IMR-90 (cell line): ENCODE measurements around the gene ZNF556. TPM values are rescaled to one million over a fixed set of nuclear protein-coding genes. Genes with fewer than 3 reads are reported as not detected.

Experiments used
- ATAC-seq: fragments of 200-7000 bp; cut with Tn5 transposase; 2 replicates; pipeline ENCODE4 v1.9.1; 2020; ENCODE audit warnings: low read depth, mild to moderate bottlenecking, moderate library complexity
- BruUV-seq: library from RNA; stranded (reverse); fragments of 400-500 nt; replicated peaks from 2 replicates; lab custom pipeline; 2021; lab: Mats Ljungman, UMichigan
- CTCF ChIA-PET: fragments of 300-600 bp; formaldehyde crosslinking; extraction: SDS; loops from one replicate; lab custom pipeline; 2021; ENCODE audit warnings: antibody characterized with exemption; lab: Yijun Ruan, JAX
- POLR2A ChIA-PET: fragments of 300-600 bp; sonication (Branson Sonifier 250); formaldehyde crosslinking; loops from one replicate; lab custom pipeline; 2022; ENCODE audit warnings: antibody characterized with exemption; ENCODE audit not compliant: unreplicated experiment; lab: Charles Lee
- DNase-seq: peaks from one replicate; pipeline ENCODE4 v3.0.0; 2013
- H2AFZ ChIP-seq: replicated peaks from 2 replicates; pipeline ENCODE3; 2013; ENCODE audit warnings: low read length, mild to moderate bottlenecking; ENCODE audit not compliant: poor library complexity
- H2AK5ac ChIP-seq: 2 replicates; pipeline ENCODE4 v1.6.1; 2013; ENCODE audit warnings: low read depth, low read length, inconsistent platforms
- H2AK9ac ChIP-seq: replicated peaks from 2 replicates; pipeline ENCODE3; 2013; ENCODE audit warnings: mild to moderate bottlenecking, low read depth, low read length, moderate library complexity; ENCODE audit not compliant: poor library complexity
- H2BK120ac ChIP-seq: 2 replicates; pipeline ENCODE4 v1.6.1; 2013; ENCODE audit warnings: low read depth, low read length, inconsistent platforms
- H2BK15ac ChIP-seq: 3 replicates; pipeline ENCODE4 v1.6.1; 2013; ENCODE audit warnings: low read depth, low read length, inconsistent platforms
- H2BK20ac ChIP-seq: 2 replicates; pipeline ENCODE4 v1.6.1; 2013; ENCODE audit warnings: low read depth, mild to moderate bottlenecking, inconsistent platforms, low read length, moderate library complexity
- H2BK5ac ChIP-seq: 2 replicates; pipeline ENCODE4 v1.6.1; 2013; ENCODE audit warnings: mild to moderate bottlenecking, low read depth, low read length, inconsistent platforms; ENCODE audit not compliant: poor library complexity, severe bottlenecking
- H3K14ac ChIP-seq: replicated peaks from 2 replicates; pipeline ENCODE4 v1.6.1; 2013; ENCODE audit warnings: low read depth, low read length, inconsistent platforms
- H3K18ac ChIP-seq: 2 replicates; pipeline ENCODE4 v1.6.1; 2013; ENCODE audit warnings: low read depth, low read length, control low read depth
- H3K23ac ChIP-seq: 2 replicates; pipeline ENCODE4 v1.6.1; 2013; ENCODE audit warnings: low read depth, low read length, inconsistent platforms
- H3K27ac ChIP-seq: 2 replicates; pipeline ENCODE4 v1.5.1; 2013; ENCODE audit warnings: mild to moderate bottlenecking, control low read depth, low read length; ENCODE audit not compliant: insufficient read depth
- H3K27me3 ChIP-seq: 2 replicates; pipeline ENCODE4 v1.6.1; 2013; ENCODE audit warnings: low read length; ENCODE audit not compliant: control insufficient read depth, insufficient read depth
- H3K36me3 ChIP-seq: 2 replicates; pipeline ENCODE4 v1.6.1; 2013; ENCODE audit warnings: low read length, mixed read lengths; ENCODE audit not compliant: control insufficient read depth, insufficient read depth
- H3K4ac ChIP-seq: 2 replicates; pipeline ENCODE4 v1.6.1; 2013; ENCODE audit warnings: low read depth, low read length, inconsistent platforms
- H3K4me1 ChIP-seq: 2 replicates; pipeline ENCODE4 v1.6.1; 2013; ENCODE audit warnings: low read length, mixed read lengths; ENCODE audit not compliant: control insufficient read depth, insufficient read depth
- H3K4me2 ChIP-seq: 2 replicates; pipeline ENCODE4 v1.6.1; 2013; ENCODE audit warnings: low read depth, mild to moderate bottlenecking, control low read depth, low read length, moderate library complexity
- H3K4me3 ChIP-seq: 2 replicates; pipeline ENCODE4 v1.5.1; 2013; ENCODE audit warnings: low read depth, mild to moderate bottlenecking, control low read depth, low read length, moderate library complexity; ENCODE audit not compliant: insufficient read depth
- H3K56ac ChIP-seq: 2 replicates; pipeline ENCODE4 v1.6.1; 2013; ENCODE audit warnings: low read length, inconsistent platforms; ENCODE audit not compliant: insufficient read depth; ENCODE audit errors: extremely low read depth
- H3K79me1 ChIP-seq, 2 experiments: 2 replicates each; pipeline ENCODE4 v1.6.1; 2013; ENCODE audit warnings: low read length in 2 of 2, inconsistent platforms in 1 of 2, low read depth in 1 of 2
- H3K9ac ChIP-seq: 2 replicates; pipeline ENCODE4 v1.6.1; 2013; ENCODE audit warnings: low read depth, low read length, control low read depth
- H3K9me1 ChIP-seq: 2 replicates; pipeline ENCODE4 v1.6.1; 2013; ENCODE audit warnings: low read length, inconsistent platforms; ENCODE audit not compliant: insufficient read depth
- H3K9me3 ChIP-seq: 2 replicates; pipeline ENCODE4 v1.6.1; 2013; ENCODE audit warnings: low read length; ENCODE audit not compliant: control insufficient read depth, insufficient read depth
- H4K20me1 ChIP-seq: 2 replicates; pipeline ENCODE4 v1.6.1; 2013; ENCODE audit warnings: low read length, inconsistent platforms; ENCODE audit not compliant: insufficient read depth
- H4K5ac ChIP-seq: 2 replicates; pipeline ENCODE4 v1.6.1; 2013; ENCODE audit warnings: mild to moderate bottlenecking, low read depth, low read length, control low read depth
- H4K8ac ChIP-seq, 2 experiments: 2 replicates each; pipeline ENCODE4 v1.6.1; 2013; ENCODE audit warnings: low read depth in 2 of 2, low read length in 2 of 2, control low read depth in 1 of 2, inconsistent platforms in 1 of 2
- H4K91ac ChIP-seq: 2 replicates; pipeline ENCODE4 v1.6.1; 2013; ENCODE audit warnings: low read depth, low read length, inconsistent platforms; ENCODE audit not compliant: insufficient read depth
- BHLHE40 ChIP-seq: fragments of 150-350 bp; IDR thresholded peaks from 2 replicates; pipeline ENCODE4 v1.6.1; 2016; ENCODE audit warnings: mild to moderate bottlenecking, low read depth, low read length
- CEBPB ChIP-seq: IDR thresholded peaks from 2 replicates; pipeline ENCODE4 v1.6.1; 2012; ENCODE audit warnings: low read depth, low read length, improper control_type of control experiment
- FOS ChIP-seq: fragments of 150-350 bp; IDR thresholded peaks from 2 replicates; pipeline ENCODE4 v1.6.1; 2016; ENCODE audit warnings: low read depth, low read length
- MAFK ChIP-seq: IDR thresholded peaks from 2 replicates; pipeline ENCODE4 v1.6.1; 2012; ENCODE audit warnings: low read depth, low read length, improper control_type of control experiment
- MXI1 ChIP-seq: IDR thresholded peaks from 2 replicates; pipeline ENCODE4 v1.6.1; 2012; ENCODE audit warnings: low read depth, mild to moderate bottlenecking, low read length, moderate library complexity, borderline replicate concordance
- NFE2L2 ChIP-seq: fragments of 150-350 bp; IDR thresholded peaks from 2 replicates; pipeline ENCODE4 v1.6.1; 2016; ENCODE audit warnings: low read depth, mild to moderate bottlenecking, low read length
- POLR2A ChIP-seq: IDR thresholded peaks from 2 replicates; pipeline ENCODE4 v1.6.1; 2012; ENCODE audit warnings: mild to moderate bottlenecking, low read depth, low read length
- RAD21 ChIP-seq: IDR thresholded peaks from 2 replicates; pipeline ENCODE4 v1.6.1; 2012; ENCODE audit warnings: low read length, improper control_type of control experiment
- RCOR1 ChIP-seq: IDR thresholded peaks from 2 replicates; pipeline ENCODE4 v1.6.1; 2012; ENCODE audit warnings: mild to moderate bottlenecking, low read length, improper control_type of control experiment; ENCODE audit not compliant: insufficient replicate concordance
- RFX5 ChIP-seq: IDR thresholded peaks from 2 replicates; pipeline ENCODE4 v1.8.0; 2012; ENCODE audit warnings: low read depth, mild to moderate bottlenecking, low read length, moderate library complexity
- WGBS, 2 experiments: methylation state at CpG; one replicate each; pipeline versions ENCODE4 v1.1.5 to v1.1.7; 2013; ENCODE audit warnings: missing lambda C conversion rate in 2 of 2; ENCODE audit not compliant: insufficient read length in 1 of 2; ENCODE audit errors: extremely low coverage in 2 of 2; 5-methylcytosine and 5-hydroxymethylcytosine counted together
- dilution Hi-C: fragments of 300-500 bp; cut with HindIII; formaldehyde crosslinking; loops from one replicate; pipeline ENCODE4 v1.14.3; 2018; ENCODE audit warnings: low sequenced_read_pairs; ENCODE audit not compliant: unreplicated experiment
- in situ Hi-C: fragments of 300-500 bp; cut with MboI; formaldehyde crosslinking; loops from 3 replicates; pipeline ENCODE4 v1.14.3; 2019; ENCODE audit warnings: low sequenced_read_pairs, inconsistent platforms, mixed read lengths
- intact Hi-C: fragments of 100-400 bp; cut with micrococcal nuclease; formaldehyde crosslinking; loops from 2 replicates; pipeline ENCODE4 v1.10.0; 2022
- polyA plus RNA-seq, 3 experiments: library from polyadenylated mRNA; depleted of rRNA; stranded (reverse); fragments of >200 nt; gene quantifications; 2 replicates each; pipeline ENCODE4 v1.2.3, GENCODE V29; 2012; ENCODE audit warnings: low replicate concordance in 1 of 3
- total RNA-seq: library from RNA; depleted of rRNA; stranded (reverse); fragments of >200 nt; gene quantifications from 2 replicates; pipeline ENCODE4 v1.2.3, GENCODE V29; 2012
- TF ChIP-seq, protein P1 (sequence below): fragments of 150-350 bp; IDR thresholded peaks from 2 replicates; pipeline ENCODE4 v1.6.1; 2016; ENCODE audit warnings: low read depth, mild to moderate bottlenecking, low read length, moderate library complexity, borderline replicate concordance
- TF ChIP-seq, protein P2 (sequence below): fragments of 150-350 bp; IDR thresholded peaks from 2 replicates; pipeline ENCODE4 v1.6.1; 2017; ENCODE audit warnings: mild to moderate bottlenecking, antibody characterized with exemption, low read length, low read depth
- TF ChIP-seq, protein P3 (sequence below): conservative IDR thresholded peaks from 2 replicates; pipeline ENCODE4 v1.5.1; 2012; ENCODE audit warnings: mild to moderate bottlenecking, low read depth, low read length, improper control_type of control experiment

ZNF556 gene
- total and polyA plus RNA-seq, 2 of the 4 experiments (the other 2 are of a cell fraction) = not detected

DNA sequence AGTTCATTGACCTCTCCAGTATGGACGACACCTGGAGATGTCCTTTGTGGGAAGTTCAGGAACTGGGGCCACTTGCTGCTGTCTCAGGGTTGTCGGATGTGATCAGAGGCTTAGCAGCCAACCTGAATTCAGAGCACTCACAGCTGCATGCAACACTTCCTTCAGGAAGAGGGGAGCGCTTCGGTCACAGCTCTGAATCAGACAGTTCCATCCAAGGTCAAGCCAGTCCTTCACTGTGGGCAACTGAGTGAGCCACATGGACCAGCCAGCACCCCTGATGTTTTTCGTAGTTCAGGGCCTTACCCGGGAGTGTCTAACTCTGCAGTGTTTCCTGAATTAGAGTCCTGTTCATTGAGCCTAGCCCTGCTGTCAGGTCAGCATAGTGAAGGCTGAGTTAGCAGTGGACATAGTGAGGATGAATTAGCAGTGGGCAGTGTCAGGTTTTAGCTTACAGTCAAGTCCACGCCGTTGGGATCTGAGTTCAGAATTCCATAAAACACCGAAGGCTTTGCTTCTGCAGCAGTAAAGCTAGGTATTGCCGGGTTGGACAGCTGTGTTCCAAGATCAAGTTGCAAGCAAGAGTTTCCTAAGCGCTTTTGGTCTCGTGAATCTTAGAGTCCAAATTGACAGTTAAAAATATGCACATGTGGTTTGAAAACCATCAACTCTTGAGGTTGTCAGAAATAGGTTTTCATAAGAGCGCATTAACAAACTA lies 20.8 kb upstream of the ZNF556 start:
- H3K4me1 ChIP-seq = peaks cover 5% of the 10 kb centered on the region
- H3K9me3 ChIP-seq = peaks cover 52% of the 10 kb centered on the region
- 93% methylated on average over 9 of the region's 13 CpGs; no CpG with 5 or more reads in 1 of the 2 experiments for WGBS, 2 experiments
- no peak overlapping the region for H4K91ac ChIP-seq
- ChIA-PET CTCF (no interaction called here), POLR2A (interaction anchor here (0.6 kb wide), 1 partner anchor 22 kb away, joined by 3 read pairs; no protein-coding TSS in a partner anchor)
- no peak for ATAC-seq
- in situ Hi-C loops (no loop called here), intact Hi-C loops (no loop called here), dilution Hi-C loops (no loop called here)
- H2BK20ac ChIP-seq = no peak overlapping the region
- H3K27ac ChIP-seq = no peak overlapping the region
- peaks cover 35 to 62% of the 10 kb centered on the region in 2 experiments for H3K79me1 ChIP-seq
- H3K27me3 ChIP-seq = no peaks in the 10 kb centered on the region
- H3K9ac ChIP-seq = no peak overlapping the region
- H3K18ac ChIP-seq = no peak overlapping the region
- no TSS peak for BruUV-seq
- peaks cover 27% of the 10 kb centered on the region for H3K36me3 ChIP-seq
- H2BK15ac ChIP-seq = no peak overlapping the region
- H3K23ac ChIP-seq = no peak overlapping the region
- no peak overlapping the region for H2AK9ac ChIP-seq
- H3K4ac ChIP-seq = no peak overlapping the region
- H2BK5ac ChIP-seq = no peak overlapping the region
- no peak overlapping the region for H4K8ac ChIP-seq
- H3K4me3 ChIP-seq = no peak overlapping the region
- no peak overlapping the region for H2AFZ ChIP-seq
- H2AK5ac ChIP-seq = no peak overlapping the region
- TF ChIP-seq NFE2L2 = no peak
- TF ChIP-seq CEBPB = no peak
- no peak for TF ChIP-seq POLR2A
- TF ChIP-seq RAD21 = no peak
- TF ChIP-seq BHLHE40 = no peak
- TF ChIP-seq, protein P1, sequence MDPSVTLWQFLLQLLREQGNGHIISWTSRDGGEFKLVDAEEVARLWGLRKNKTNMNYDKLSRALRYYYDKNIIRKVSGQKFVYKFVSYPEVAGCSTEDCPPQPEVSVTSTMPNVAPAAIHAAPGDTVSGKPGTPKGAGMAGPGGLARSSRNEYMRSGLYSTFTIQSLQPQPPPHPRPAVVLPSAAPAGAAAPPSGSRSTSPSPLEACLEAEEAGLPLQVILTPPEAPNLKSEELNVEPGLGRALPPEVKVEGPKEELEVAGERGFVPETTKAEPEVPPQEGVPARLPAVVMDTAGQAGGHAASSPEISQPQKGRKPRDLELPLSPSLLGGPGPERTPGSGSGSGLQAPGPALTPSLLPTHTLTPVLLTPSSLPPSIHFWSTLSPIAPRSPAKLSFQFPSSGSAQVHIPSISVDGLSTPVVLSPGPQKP = no peak
- no peak for TF ChIP-seq RCOR1
- TF ChIP-seq MAFK = no peak
- TF ChIP-seq, protein P2, sequence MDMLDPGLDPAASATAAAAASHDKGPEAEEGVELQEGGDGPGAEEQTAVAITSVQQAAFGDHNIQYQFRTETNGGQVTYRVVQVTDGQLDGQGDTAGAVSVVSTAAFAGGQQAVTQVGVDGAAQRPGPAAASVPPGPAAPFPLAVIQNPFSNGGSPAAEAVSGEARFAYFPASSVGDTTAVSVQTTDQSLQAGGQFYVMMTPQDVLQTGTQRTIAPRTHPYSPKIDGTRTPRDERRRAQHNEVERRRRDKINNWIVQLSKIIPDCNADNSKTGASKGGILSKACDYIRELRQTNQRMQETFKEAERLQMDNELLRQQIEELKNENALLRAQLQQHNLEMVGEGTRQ = no peak
- TF ChIP-seq MXI1 = no peak
- TF ChIP-seq, protein P3, sequence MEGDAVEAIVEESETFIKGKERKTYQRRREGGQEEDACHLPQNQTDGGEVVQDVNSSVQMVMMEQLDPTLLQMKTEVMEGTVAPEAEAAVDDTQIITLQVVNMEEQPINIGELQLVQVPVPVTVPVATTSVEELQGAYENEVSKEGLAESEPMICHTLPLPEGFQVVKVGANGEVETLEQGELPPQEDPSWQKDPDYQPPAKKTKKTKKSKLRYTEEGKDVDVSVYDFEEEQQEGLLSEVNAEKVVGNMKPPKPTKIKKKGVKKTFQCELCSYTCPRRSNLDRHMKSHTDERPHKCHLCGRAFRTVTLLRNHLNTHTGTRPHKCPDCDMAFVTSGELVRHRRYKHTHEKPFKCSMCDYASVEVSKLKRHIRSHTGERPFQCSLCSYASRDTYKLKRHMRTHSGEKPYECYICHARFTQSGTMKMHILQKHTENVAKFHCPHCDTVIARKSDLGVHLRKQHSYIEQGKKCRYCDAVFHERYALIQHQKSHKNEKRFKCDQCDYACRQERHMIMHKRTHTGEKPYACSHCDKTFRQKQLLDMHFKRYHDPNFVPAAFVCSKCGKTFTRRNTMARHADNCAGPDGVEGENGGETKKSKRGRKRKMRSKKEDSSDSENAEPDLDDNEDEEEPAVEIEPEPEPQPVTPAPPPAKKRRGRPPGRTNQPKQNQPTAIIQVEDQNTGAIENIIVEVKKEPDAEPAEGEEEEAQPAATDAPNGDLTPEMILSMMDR = no peak
- TF ChIP-seq FOS = no peak
- no peak for TF ChIP-seq RFX5
- no peak overlapping the region for H2BK120ac ChIP-seq
- H3K9me1 ChIP-seq = no peaks in the 10 kb centered on the region
- H3K4me2 ChIP-seq = no peak overlapping the region
- no peak for DNase-seq
- H4K20me1 ChIP-seq = no peaks in the 10 kb centered on the region
- no peak overlapping the region for H4K5ac ChIP-seq
- no peak overlapping the region for H3K56ac ChIP-seq
- H3K14ac ChIP-seq = no peak overlapping the region
